Thyroid gland (tissue), 4 donors: ENCODE measurements around the gene SLC26A4. TPM values are rescaled to one million over a fixed set of nuclear protein-coding genes. Genes with fewer than 3 reads are reported as not detected.

Experiments used
- DNase-seq, 2 donors: peaks; one replicate each; pipeline ENCODE4 v3.0.0-alpha.2; 2019
- H3K27ac ChIP-seq, 3 donors: fragments of 200-600 bp; sonication (generic); 1 replicate in 2 of 3; 2 replicates in 1 of 3; pipeline ENCODE4 v1.5.1; 2016 to 2019; ENCODE audit warnings: mild to moderate bottlenecking in 1 of 3, moderate library complexity in 1 of 3
- H3K27me3 ChIP-seq: fragments of 200-600 bp; sonication (generic); one replicate; pipeline ENCODE4 v1.5.1; 2019
- H3K36me3 ChIP-seq, 2 donors: fragments of 200-600 bp; sonication (generic); one replicate each; pipeline ENCODE4 v1.5.1; 2016 to 2019
- H3K4me1 ChIP-seq, 2 donors: fragments of 200-600 bp; sonication (generic); one replicate each; pipeline ENCODE4 v1.5.1; 2017 to 2019
- H3K4me3 ChIP-seq, 3 donors: fragments of 200-600 bp; sonication (generic); replicated peaks in 1 of 3; 1 replicate in 2 of 3; 2 replicates in 1 of 3; pipeline ENCODE4 v1.5.1; 2016; ENCODE audit warnings: mild to moderate bottlenecking in 1 of 3
- H3K9me3 ChIP-seq: fragments of 200-600 bp; sonication (generic); one replicate; pipeline ENCODE4 v1.5.1; 2017
- CTCF ChIP-seq, 6 experiments: fragments of 200-600 bp in 3 of 6; fragments of 450-650 bp in 3 of 6; sonication (generic) in 3 of 6; IDR thresholded peaks; one replicate each; pipeline ENCODE4 v1.5.1; 2016 to 2019; ENCODE audit warnings: antibody characterized with exemption in 6 of 6, mild to moderate bottlenecking in 2 of 6, inconsistent platforms in 1 of 6, moderate library complexity in 1 of 6
- POLR2A ChIP-seq, 2 donors: fragments of 450-650 bp; IDR thresholded peaks; one replicate each; pipeline ENCODE4 v1.6.1; 2017; ENCODE audit warnings: antibody characterized with exemption in 2 of 2, mild to moderate bottlenecking in 2 of 2, moderate library complexity in 1 of 2
- WGBS, 2 donors: methylation state at CpG; one replicate each; pipeline ENCODE4 v1.1.5; 2017; 5-methylcytosine and 5-hydroxymethylcytosine counted together
- intact Hi-C: fragments of 100-400 bp; cut with DNase I; formaldehyde crosslinking; loops from one replicate; pipeline ENCODE4 v1.15.1; 2023
- total RNA-seq, 4 donors: library from RNA; depleted of rRNA; stranded (reverse); fragments of >200 nt; gene quantifications; one replicate each; pipeline ENCODE4 v1.2.3, GENCODE V29; 2016

SLC26A4 gene
- total RNA-seq, 4 donors from 2014 or later = 193 to 299 (median 254) TPM

GRCh38 chr7:107697321-107698049 lies 36.9 kb downstream of the SLC26A4 start:
- TF ChIP-seq CTCF (IDR thresholded peaks at IDR 0.05) = no peak
- TF ChIP-seq POLR2A (IDR thresholded peaks at IDR 0.05) = no peak
- H3K27ac ChIP-seq = peak overlapping the region; percentile 43 to 95 (median 68)
- no peak for DNase-seq
- no peaks in the 10 kb centered on the region for H3K9me3 ChIP-seq
- no peak overlapping the region for H3K4me3 ChIP-seq
- H3K27me3 ChIP-seq = no peaks in the 10 kb centered on the region
- H3K4me1 ChIP-seq = peaks cover 65 to 70% of the 10 kb centered on the region in 2 donors
- 87 to 93% methylated on average over 7 of the region's 7 CpGs for WGBS, 2 donors
- H3K36me3 ChIP-seq = peaks cover 0 to 11% of the 10 kb centered on the region in 2 donors
- intact Hi-C loops = no loop called here

GRCh38 chr7:107700570-107700969 lies 39.9 kb downstream of the SLC26A4 start:
- H3K9me3 ChIP-seq = no peaks in the 10 kb centered on the region
- H3K27ac ChIP-seq = peak overlapping the region; percentile 68 to 95 (median 79)
- H3K27me3 ChIP-seq = no peaks in the 10 kb centered on the region
- TF ChIP-seq POLR2A (IDR thresholded peaks at IDR 0.05) = no peak
- TF ChIP-seq CTCF (IDR thresholded peaks at IDR 0.05) = no peak
- intact Hi-C loops = no loop called here
- peak; percentile 22 to 36 for DNase-seq
- peaks cover 0 to 11% of the 10 kb centered on the region in 2 donors for H3K36me3 ChIP-seq
- H3K4me3 ChIP-seq = no peak overlapping the region
- H3K4me1 ChIP-seq = peaks cover 63 to 66% of the 10 kb centered on the region in 2 donors

- Histone ChIP-seq H3K36me3 (peaks cover under 1 to 7% of the 10 kb centered on the region in 2 donors), H3K4me3 (no peak overlapping the region), H3K9me3 (no peaks in the 10 kb centered on the region), H3K27me3 (no peaks in the 10 kb centered on the region), H3K27ac (peak overlapping the region; percentile 68 to 95 (median 73)), H3K4me1 (peaks cover 61 to 62% of the 10 kb centered on the region in 2 donors)
- WGBS, 2 donors = 87 to 90% methylated on average over 3 of the region's 3 CpGs
- TF ChIP-seq CTCF (IDR thresholded peaks at IDR 0.05) (no peak), POLR2A (IDR thresholded peaks at IDR 0.05) (no peak)
- no peak for DNase-seq
- intact Hi-C loops = no loop called here
These were observed 40.6 kb downstream of the SLC26A4 start for GRCh38 chr7:107701191-107701590.

- Histone ChIP-seq H3K9me3 (no peaks in the 10 kb centered on the region), H3K27me3 (no peaks in the 10 kb centered on the region), H3K27ac (peak overlapping the region; percentile 68 to 95 (median 73)), H3K36me3 (peaks cover 4% of the 10 kb centered on the region in 2 donors), H3K4me3 (no peak overlapping the region), H3K4me1 (peaks cover 52 to 56% of the 10 kb centered on the region in 2 donors)
- no peak for DNase-seq
- TF ChIP-seq POLR2A (IDR thresholded peaks at IDR 0.05) (no peak), CTCF (IDR thresholded peaks at IDR 0.05) (no peak)
- intact Hi-C loops = no loop called here
These were observed 42.6 kb downstream of the SLC26A4 start for GRCh38 chr7:107703219-107703618.

GRCh38 chr7:107703872-107704271 lies 43.2 kb downstream of the SLC26A4 start:
- no peak for TF ChIP-seq POLR2A (IDR thresholded peaks at IDR 0.05)
- TF ChIP-seq CTCF (IDR thresholded peaks at IDR 0.05) = no peak
- intact Hi-C loops = no loop called here
- Histone ChIP-seq H3K9me3 (no peaks in the 10 kb centered on the region), H3K27me3 (no peaks in the 10 kb centered on the region), H3K4me1 (peaks cover 51 to 55% of the 10 kb centered on the region in 2 donors), H3K27ac (peak overlapping the region; percentile 68 to 95 (median 73)), H3K36me3 (peaks cover 4% of the 10 kb centered on the region in 2 donors), H3K4me3 (no peak overlapping the region)
- DNase-seq = no peak
- 62 to 78% methylated on average over 3 of the region's 3 CpGs for WGBS, 2 donors
